ENCODE results near the gene WASHC4.

The WASHC4 gene

DNA sequence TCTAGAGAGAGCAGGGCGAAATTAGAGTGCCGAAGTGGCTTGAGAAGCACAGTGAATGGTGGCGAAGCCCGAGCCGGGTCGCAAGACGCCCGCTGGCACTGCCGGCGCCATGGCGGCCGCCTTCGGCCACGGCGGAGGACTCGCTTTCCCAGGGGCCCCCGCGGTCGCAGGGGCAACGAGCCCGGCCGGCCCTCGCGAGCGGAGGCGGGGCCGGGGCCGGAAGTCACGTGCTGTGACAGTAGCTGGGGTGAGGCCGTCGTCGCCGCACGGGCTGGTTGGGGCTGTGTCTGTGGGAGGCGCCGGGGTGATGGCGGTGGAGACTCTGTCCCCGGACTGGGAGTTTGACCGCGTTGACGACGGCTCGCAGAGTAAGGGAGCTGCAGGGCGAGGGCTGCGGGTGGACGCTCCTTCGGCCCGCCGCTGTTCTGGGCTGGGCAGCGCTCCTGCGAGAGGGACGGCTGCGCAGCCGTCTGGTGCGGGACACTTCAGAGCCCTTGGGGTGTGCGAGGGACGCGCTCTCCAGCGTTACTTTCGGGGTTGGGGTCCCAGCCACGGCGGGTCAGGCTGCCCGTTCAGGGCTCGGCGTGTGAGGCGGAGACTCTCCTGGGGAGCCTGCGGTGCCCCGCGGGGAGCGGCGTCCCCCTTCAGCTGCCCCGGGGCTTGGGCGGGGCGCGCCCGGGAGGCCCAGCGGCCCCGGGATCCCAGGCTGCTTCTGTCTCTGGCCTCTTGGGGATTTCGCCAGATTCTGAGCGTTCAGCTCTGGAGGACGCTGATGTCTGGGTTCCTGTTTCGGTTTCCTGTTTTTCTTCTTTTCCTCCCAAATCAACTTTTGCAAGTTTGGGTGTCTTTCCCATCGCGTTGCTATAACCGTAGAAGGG, at the start of gene WASHC4:
TSS of gene WASHC4 (plus strand) at position 238 of the 878 bp plus-strand sequence. CDS start at position 308, 70 bp downstream.
- peak; percentile 91 for DNase-seq

DNA sequence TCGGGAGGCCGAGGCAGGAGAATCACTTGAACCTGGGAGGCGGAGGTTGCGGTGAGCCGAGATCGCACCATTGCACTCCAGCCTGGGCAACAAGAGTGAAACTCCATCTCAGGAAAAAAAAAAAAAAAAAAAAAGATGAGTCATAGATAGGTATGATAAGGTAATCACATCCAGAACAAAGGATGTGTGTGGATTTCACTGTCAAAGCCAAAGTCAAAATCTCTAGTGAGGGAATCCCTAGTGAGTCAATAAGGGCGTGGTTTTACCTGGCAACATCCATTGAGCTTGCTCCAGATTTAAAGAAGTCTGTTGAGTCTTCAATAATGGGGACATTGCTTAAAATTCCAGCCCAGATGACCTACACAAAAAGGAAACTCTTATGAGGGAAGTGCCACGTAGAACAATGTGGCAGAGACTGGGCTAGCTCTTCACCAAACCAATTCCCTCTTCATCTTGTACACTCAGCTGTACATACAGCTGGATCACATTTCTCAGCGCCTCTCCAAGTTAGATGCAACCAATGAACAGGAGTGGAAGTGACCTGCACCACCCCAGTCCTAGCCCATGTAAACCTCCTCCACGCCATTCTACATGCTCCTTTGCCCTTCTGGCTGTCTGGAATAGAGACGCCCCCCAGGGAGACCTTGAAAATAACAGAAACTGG, 46.7 kb upstream of the WASHC4 start:
- DNase-seq: no peak

- no peak for DNase-seq
Measured at GRCh38 chr12:105064564-105065178, 42.9 kb upstream of the WASHC4 start.

DNA sequence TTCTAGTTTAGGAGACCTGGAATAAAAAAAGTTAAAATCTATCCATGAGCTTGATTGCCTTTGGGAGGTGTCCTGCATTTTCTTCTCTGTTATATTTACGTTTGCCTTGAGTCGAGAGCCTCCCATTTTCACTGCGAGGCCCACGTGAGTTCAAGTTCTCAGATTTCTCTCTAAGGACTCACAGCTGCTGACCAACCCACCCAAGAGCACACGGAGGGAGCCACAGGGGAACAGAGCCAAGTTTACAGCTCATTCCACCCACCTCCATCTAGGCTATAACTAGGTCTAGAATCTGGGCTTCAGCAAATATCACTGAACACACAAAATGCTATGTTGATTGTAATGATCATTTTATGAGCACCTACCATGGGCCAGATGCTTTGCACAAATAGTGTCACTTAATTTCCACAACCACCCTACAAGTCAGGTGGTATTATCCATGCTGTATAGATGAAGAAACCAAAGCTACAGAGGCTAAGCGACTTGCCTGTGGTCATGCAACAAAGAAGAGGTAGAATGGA, 40.0 kb upstream of the WASHC4 start:
- DNase-seq: no peak

- DNase-seq: no peak
Measured at GRCh38 chr12:105069936-105070702, 37.4 kb upstream of the WASHC4 start.

DNA sequence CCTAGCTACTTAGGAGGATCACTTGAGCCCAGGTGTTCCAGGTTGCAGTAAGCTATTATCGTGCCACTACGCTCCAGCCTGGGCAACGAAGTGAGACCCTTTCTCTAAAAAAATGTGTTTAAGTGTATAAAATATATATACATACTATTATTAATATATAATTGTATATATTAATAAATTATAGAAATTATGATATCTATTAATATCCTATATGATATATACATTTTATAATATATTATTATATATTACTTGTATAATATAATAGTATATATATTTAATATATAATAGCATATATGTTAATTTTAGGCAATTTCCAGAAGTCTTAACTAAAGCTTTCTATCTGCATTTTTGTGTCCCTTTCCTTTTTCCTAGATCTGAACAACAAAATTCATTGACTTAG, 35.5 kb upstream of the WASHC4 start:
- no peak for DNase-seq

- DNase-seq: no peak
Measured at GRCh38 chr12:105072888-105073488, 34.5 kb upstream of the WASHC4 start.

DNA sequence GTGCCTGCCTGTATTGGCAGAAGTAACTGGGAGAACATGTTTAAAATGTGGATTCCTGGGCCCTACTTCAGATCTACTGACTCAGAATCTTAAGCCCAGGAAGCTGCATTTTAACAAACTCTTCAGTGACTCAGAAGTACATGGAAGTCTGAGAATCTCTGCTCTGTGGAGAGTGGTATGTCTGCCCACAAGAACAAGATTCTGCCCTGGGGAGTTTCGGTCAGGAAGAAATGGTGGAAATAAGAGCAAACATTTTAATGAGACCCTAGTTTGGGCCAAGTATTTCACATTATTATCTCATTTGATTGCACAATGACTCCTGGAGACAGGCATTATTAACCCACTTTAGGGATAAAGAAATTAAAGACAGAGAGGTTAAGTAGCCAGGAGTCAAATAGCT, 31.4 kb upstream of the WASHC4 start:
- DNase-seq: no peak

DNA sequence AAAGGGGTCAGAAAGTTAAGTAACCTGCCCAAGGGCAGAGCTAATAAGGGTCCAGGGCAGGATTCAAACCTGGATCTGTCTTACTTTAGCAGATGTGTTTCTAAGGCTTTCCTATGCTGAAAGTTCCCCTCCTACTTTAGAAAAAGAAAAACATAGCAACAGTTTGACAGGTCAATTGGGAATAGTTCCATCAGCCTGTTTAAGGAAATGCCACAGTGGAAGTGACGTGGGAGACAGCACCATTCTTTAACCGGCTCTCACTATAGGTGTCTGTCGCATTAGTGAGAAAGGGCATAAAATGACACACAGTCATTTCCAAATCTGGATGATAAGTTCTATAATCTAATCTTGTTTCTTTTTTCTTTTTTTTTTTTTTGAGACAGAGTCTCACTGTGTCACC, 30.6 kb upstream of the WASHC4 start:
- DNase-seq: no peak

- DNase-seq: no peak
Measured at GRCh38 chr12:105077435-105077834, 30.1 kb upstream of the WASHC4 start.

DNA sequence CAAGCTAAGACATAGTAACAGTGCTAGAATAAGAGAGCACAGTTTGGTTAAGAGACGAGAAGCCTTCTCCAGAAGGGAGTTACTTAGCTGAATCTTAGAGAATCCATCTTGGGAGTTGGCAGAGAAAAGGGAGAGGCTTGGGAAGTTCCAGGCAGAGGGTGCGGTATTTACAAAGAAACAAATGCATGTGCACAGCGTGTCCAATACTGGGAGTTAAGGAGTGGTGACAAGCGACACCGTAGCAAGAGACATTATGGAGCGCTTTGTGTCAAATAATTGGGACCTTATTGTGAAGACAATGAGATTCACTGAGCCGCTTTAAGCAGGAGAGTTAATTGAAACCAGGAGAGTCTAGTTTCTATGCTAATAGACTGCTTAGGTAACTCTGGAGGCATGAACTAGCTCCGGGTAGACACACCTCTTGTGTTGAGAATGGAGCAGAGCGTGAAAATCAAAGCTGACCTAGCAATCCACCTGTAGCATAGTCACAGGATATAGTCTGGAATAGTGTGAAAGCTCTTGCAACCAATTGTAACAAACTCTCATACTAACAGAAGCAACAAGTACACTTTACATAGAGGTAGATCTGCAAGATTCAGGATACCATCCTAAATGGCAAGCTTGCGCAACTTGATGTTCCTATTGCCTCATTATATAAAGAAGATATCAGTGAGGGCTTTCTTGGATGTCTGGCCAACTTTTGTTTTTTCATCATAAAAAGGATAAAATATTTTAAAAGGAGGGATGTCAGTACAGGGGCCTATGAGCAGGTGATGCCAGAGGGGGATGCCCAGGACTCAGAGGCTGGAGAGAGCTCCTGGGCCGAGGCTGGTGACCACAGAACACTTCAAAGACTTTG, 28.6 kb upstream of the WASHC4 start:
- no peak for DNase-seq

DNA sequence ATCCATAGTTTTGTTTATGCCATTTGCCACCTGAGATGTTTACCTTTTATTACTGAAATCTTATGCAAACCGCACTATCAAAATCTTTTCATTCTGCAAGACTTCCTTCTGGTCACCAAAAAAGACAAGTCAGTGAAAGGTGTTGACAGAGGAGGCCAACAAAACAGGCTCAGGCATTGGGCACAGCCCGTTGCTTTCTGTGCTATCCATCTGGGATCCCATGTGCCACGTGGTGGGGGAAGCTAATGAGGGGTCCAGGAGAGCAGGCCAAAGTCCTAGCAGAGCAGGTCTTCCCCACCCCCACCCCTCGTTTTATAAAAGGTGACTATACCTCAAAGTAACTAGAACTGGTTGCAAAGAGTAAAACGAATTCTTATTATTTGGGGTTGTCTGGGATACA, 24.5 kb upstream of the WASHC4 start:
- no peak for DNase-seq

- DNase-seq: peak; percentile 20
Measured at GRCh38 chr12:105083551-105084105, 23.9 kb upstream of the WASHC4 start.

GRCh38 chr12:105084251-105085250, 23.0 kb upstream of the WASHC4 start, which contains the start of gene ALDH1L2:
TSS of gene ALDH1L2 (minus strand) at chr12:105084458. CDS start at chr12:105084436, 22 bp downstream.
- peak; percentile 47 for DNase-seq

DNA sequence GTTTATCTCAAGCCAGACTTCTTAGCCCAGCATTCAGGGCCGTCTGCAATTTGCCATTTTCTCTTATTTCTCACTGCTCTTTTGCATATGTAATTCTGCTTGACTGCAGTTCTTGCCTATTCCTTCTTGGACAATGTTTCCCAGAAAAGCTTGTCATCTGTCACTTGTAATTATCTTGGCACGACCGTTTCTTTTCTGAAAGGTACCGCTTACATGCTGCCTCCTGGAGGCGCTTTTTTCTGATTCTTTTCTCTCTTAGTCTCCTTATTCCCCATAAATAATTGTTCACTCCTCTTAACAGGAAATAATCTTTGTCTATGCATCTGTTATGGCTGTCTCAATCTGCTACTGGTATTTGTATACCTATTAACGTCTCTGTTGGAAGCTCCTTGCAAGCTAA, 22.0 kb upstream of the WASHC4 start:
- DNase-seq: no peak

GRCh38 chr12:105089817-105090216, 17.7 kb upstream of the WASHC4 start:
- DNase-seq: no peak

DNA sequence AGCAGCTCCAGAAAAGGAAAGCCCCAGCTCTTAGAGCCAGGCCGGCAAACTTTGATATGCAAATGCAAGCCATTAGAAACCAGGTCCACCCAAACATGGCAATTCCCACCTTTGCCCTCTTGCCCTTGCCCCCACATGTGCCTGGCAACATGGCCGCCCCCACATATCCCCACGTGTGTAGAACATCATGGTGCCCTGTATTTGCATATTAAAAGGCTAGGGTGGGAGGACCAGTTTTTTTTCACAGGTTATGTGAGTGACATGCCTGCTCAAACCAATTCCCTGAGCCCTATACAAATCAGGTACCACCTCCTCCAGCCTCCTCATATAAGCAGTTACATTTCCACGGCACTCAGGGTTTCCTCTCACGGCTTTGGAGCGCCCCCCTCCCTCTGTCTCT, 17.2 kb upstream of the WASHC4 start:
- DNase-seq: no peak

GRCh38 chr12:105091476-105092206, 15.9 kb upstream of the WASHC4 start:
- no peak for DNase-seq

DNA sequence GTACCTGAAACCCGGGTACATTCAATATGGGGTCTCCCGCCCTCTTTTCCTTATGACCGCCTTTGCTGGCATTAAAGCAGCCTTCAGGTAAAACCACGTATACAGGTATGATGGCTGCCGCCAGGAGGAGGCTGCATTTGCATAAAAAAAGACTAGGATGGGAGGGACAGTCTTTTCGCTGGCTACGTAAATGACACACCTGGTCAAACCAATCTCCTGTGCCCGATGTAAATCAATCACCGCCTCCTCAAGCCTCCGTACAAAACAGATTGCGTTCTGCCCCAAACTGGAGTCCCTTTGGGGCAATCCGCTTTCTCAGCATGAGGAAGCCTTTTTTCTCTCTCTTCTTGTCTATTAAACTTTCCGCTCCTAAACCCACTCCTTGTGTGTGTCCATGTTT, 15.2 kb upstream of the WASHC4 start:
- DNase-seq: no peak

All from activated T-cell treated with anti-CD3 and anti-CD28 coated beads, Interleukin-2, amount 50 U/mL, for 1 hour (primary cell).